SK-N-SH treated with all-trans-retinoic acid at 6 μM for 48 hours (cell line): ENCODE measurements around the gene OSM.

ENCODE experiments used
- ARNTL ChIP-seq: fragments of 450-650 bp; formaldehyde crosslinking; IDR thresholded peaks from 2 replicates; pipeline ENCODE4 v1.5.0; 2020; ENCODE audit warnings: low read depth, mild to moderate bottlenecking, moderate library complexity, borderline replicate concordance
- CSRNP3 ChIP-seq: fragments of 250-450 bp; sonication (Bioruptor Pico); IDR thresholded peaks from 2 replicates; pipeline ENCODE4 v1.5.1; 2021; ENCODE audit warnings: mild to moderate bottlenecking, moderate library complexity
- PATZ1 ChIP-seq: fragments of 250-450 bp; sonication (Bioruptor Pico); IDR thresholded peaks from 2 replicates; pipeline ENCODE4 v1.8.0; 2020; ENCODE audit warnings: mild to moderate bottlenecking, moderate library complexity, borderline replicate concordance
- TOX ChIP-seq: fragments of 250-450 bp; sonication (Bioruptor Pico); IDR thresholded peaks from 2 replicates; pipeline ENCODE4 v1.8.0; 2021; ENCODE audit warnings: mild to moderate bottlenecking, moderate library complexity, borderline replicate concordance
- TSHZ2 ChIP-seq: fragments of 250-450 bp; sonication (Bioruptor Pico); IDR thresholded peaks from 2 replicates; pipeline ENCODE4 v1.5.0; 2020; ENCODE audit warnings: mild to moderate bottlenecking, moderate library complexity

GRCh38 chr22:30225220-30225927 lies 41.3 kb downstream of the OSM start:
- TF ChIP-seq ARNTL: no peak
- TF ChIP-seq TOX (CRISPR knock-in tag): no peak
- TF ChIP-seq CSRNP3: no peak
- no peak for TF ChIP-seq PATZ1
- TF ChIP-seq TSHZ2 (CRISPR knock-in tag): no peak
